NOMO-1 treated with dmso at 0.1 percent for 144 hours (cell line): ENCODE data around the gene C3orf52.

ENCODE experiments used
- DNase-seq: peaks from one replicate; lab custom pipeline; 2025; ENCODE audit not compliant: unreplicated experiment; lab: John Stamatoyannopoulos, UW

Gene C3orf52

DNA sequence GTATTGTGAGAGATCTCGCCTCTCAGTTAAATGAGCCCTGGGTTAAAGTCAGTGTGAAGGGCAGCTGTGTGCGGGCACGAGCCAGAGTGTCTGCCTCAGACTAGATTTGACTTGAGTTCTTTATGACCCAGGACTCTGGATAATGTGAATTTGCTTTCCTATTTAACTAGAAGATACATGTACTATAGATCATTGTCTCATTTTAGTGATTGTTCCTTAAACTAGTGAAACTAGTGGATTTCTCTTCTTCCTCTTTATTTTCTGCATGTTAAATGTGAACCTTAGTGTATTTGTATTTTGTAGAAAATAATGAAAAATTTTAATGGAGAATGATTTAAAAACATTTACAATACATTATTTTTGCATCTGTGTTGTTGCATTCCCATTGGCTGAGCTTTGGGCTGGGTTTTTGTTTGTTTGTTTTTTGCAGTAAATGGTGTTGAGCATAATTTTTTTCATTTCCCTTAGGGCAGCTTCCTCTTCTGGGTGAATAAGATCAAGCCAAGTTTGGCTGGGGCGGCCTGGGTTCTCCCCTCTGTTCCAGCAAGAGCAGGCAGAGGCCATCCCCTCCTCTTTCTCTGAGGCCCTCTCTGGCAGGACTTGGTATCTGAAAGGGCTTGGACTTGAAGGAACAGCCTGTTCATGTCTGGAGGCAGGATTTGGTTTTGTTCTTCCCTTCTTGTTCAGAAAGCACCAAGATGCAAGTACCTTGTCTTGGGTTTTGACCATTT lies 31.8 kb downstream of the C3orf52 start:
- DNase-seq, result peak; percentile 66

DNA sequence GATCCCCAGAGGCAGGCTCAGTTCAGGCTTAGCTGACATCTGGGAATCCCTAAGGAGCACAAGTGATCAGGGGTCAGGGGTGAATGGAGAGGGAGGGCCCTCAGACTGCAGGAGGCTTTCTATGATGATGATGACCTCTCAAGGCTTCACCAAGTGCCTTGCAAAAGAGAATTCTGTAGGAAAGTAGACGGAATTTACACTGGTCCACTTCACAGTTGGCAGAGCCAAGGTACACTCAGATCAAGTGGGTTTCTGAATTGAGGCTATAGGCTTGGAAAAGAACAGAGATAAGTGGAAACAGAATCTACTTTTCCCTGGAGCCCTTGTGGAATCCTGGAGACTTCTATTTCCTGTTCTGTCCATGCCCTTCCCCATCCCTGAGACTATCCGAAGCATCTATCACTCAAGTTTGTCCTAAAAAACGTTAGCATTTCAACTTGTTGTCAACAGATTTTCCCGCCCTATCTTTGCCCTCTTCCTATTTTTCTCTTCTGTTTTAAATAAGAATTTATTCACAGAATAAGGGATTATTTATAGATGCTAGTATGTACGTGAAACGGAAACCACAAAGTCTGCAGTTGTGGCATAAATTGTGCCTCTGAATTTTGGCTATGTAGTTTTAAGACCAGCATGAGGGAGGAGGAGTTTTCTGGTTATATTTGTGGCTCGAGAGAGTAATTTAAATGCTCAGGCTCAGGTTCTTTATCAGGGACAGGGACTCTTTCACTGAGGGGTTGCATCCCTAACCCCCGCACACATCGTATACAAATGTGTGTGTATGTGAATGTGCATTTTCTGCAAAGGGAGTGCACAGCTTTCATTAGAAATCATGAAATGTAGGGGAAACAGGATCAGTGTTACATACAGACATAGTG lies 34.0 kb downstream of the C3orf52 start:
- peak; percentile 28 for DNase-seq

DNA sequence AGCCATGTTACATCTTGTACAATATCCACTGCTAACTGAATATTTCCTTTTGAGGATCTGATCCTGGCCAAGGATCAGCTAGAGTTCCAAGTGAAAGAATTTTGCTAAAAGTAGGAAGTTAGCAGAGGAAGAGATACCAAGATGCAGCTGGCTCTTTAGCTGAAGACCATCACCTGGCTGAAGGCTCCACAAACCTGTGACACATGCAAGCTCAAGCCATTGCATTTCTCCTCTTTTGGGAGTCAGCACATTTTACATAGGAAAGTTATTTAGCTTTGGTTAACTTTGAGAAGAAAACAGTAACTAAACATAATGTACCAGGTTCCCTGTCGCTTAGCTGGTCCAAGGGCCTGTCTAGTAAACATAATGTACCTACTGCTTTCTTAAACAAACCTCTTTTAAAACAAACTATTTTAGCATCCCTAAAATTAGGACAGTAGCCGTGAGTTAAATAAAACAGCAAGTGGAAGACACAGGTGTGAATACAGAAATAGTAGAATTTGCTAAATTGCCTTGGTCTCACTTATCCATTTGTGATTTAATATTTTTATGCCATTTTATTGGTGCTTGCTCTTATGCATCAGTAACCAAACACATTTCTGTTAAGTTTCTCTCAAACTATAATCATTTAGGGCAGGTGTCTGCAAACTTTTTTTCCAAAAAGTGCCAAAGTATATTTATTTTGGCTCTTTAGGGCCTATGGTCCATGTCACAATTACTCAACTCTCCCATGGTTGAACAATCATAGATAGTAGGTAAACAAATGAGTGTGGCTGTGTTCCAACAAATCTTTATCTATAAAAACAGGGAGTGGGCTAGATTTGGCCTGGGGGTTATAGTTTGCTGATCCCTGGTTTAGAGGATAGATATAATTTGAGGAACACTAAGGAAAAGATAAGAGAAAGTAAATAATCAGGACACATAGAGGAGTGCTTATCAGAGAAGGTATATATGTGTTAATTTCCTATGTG lies 35.7 kb downstream of the C3orf52 start:
- no peak for DNase-seq

- no peak for DNase-seq
Measured at GRCh38 chr3:112122870-112123269, 36.7 kb downstream of the C3orf52 start.

- DNase-seq, result no peak
Measured at GRCh38 chr3:112123548-112123947, 37.4 kb downstream of the C3orf52 start.

DNA sequence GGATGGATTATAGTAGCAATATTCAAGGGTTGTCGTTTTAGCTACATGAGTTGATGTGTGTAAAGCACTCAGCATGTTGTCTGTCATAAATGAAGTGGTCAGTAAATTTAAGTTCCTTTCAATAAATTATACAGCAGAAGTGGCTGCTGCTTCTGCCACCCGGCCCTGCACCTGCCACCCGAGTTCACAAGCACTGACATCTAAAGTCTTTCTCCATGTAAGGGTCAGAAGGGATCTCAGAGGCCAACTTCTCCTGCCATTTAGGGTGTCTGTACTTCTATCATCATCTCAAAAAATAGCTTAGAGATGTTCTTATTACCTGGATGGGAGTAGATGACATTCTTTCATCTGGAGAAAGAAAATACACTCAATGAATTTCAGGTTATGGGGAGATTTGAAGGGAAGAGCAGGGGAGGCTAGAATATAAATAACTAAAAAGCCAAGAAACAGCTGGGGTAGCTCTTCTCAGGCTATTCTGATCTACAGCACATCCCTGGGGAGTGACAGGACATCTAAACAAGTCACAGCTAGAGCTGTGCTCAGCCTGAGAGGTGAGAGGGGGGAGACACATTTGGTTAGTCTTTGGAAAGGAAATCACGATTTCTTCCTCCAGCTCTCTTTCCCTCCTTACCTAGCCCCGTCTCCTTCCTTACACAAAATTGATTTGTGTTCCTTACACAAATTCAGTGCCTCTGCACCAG lies 38.9 kb downstream of the C3orf52 start:
- no peak for DNase-seq

- DNase-seq, result no peak
Measured at GRCh38 chr3:112126511-112126911, 40.3 kb downstream of the C3orf52 start.

GRCh38 chr3:112127522-112128494 lies 41.6 kb downstream of the C3orf52 start:
- no peak for DNase-seq

DNA sequence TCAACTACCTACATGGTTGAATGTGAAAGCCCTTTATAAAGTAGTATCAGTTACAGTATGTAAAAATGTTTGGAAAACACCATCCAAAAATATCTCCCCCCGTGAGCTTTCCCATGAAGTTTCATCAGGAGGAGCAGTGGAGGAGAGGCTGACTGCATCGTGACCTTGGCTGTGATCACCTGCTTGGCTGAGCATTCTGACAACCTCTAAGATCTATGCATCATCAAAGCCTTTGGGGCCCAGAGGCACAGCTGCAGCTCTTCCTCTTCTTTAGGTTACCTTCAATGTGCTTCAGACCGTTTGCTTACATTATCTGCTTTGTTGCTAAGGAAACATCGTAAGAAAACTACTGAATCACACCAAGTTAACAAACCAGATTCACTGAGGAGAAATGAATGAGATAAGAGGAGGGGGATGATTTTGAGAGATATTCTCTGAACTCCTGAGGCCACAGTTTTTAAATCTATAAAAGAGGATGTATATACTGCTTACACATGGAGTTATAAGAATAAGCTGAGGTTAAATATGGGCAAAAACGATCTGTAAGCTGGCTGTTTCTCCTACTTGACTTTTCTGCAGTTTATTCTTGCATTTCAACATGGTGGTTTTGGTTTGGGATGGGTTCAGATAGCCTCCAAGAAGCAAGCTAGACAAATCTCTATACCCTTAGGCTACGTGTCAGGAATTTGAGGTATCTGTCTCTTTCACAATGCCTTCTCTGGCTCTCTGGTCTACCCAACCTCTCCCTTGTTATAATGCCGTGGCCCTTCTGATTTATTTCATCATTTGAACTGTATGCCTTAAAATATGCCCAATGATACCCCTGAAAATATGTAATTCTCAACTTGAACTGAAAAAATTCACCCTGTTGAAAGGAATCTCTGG lies 42.9 kb downstream of the C3orf52 start:
- peak; percentile 33 for DNase-seq

GRCh38 chr3:112129925-112130637 lies 43.9 kb downstream of the C3orf52 start:
- no peak for DNase-seq

GRCh38 chr3:112130638-112130993 lies 44.4 kb downstream of the C3orf52 start:
- DNase-seq, result no peak

GRCh38 chr3:112131111-112131510 lies 44.9 kb downstream of the C3orf52 start:
- DNase-seq, result no peak

GRCh38 chr3:112132088-112132487 lies 45.9 kb downstream of the C3orf52 start:
- DNase-seq, result no peak

GRCh38 chr3:112132554-112132953 lies 46.4 kb downstream of the C3orf52 start:
- no peak for DNase-seq

- peak; percentile 80 for DNase-seq
Measured at GRCh38 chr3:112132975-112133448, 46.8 kb downstream of the C3orf52 start, which contains the start of gene GCSAM. TSS of gene GCSAM (minus strand) at chr3:112133248. CDS start at chr3:112133120, 128 bp downstream.

DNA sequence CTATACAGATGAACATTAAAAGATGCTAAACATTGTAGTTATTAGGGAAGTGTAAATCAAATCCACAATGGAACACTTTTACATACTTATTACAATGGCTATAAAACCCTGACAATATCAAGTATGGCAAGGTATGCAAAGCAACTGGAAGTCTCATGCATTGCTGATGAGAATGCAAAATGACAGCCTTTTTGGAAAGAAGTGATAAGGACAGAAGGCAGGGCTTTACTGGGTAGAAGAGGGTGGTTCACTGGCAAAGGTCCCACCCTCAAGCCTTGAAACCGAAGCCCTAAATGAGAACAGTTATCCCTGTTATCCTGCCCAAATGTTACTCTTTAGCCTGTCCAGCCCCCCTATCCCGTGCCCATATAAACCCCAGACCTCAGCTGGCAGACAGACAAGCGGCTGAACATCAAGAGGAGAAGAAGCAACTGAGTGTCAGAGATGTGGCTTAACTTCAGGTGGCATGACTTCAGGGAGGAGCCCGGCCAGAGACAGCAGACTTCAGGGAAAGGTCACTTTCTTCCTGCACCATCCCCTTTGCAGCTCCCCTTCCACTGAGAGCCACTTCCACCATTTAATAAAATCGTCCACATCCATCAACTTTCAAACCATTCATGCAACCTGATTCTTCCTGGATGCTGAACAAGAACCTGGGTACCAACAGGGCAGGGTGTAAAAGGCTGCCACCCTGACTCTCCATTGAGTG lies 47.6 kb downstream of the C3orf52 start:
- DNase-seq, result no peak
